Measurements from ENCODE around the gene BOD1L2.

BOD1L2 gene

DNA sequence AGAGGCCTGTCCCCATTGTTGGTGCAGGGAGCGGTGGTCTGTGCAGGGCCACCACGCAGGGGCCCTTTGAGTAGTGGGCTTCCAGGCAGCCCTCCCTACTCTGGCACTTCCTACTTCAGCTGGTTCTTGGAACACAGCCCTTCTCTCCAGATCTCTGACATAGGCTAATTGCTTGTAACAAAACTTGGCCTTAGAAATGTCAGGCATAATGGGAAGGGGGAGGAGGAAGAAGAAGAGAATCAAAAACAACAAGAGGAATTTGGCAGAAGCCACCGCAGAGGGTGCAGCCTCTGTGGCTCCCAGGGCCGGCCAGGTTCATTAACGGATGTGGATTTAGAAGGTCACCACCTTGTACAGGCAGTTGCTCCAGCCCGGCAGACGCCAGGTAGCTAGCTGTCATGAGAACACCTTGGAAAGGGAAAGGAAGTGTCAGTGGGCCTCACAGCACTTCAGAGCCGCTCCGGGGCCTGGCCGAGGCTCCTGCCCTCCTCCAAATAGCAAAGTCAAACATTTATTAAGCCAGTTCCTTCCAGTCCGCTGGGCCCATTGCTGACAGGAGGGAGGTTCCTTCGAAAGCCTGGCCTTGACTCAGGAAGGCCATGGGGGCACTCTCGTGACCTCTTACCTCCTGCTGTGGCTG is 7.4 kb downstream of the BOD1L2 start:
- Histone ChIP-seq H3K9ac (ENCODE audit: low read length) (no peak overlapping the region), H3K4me1 (ENCODE audit: insufficient read depth, low read length) (no peaks in the 10 kb centered on the region), H3K9me3 (ENCODE audit: low read length) (no peaks in the 10 kb centered on the region), H3K27ac (ENCODE audit: low read depth, low read length) (no peak overlapping the region), H3K4me3 (ENCODE audit: low read depth in 1 of 2, low read length in 2 of 2) (no peak overlapping the region), H3K27me3 (ENCODE audit: control insufficient read depth in 1 of 2, insufficient read depth in 2 of 2, low read length in 2 of 2) (peaks cover 0 to 7% of the 10 kb centered on the region in 2 donors), H3K36me3 (ENCODE audit: insufficient read depth, low read length) (no peaks in the 10 kb centered on the region)

DNA sequence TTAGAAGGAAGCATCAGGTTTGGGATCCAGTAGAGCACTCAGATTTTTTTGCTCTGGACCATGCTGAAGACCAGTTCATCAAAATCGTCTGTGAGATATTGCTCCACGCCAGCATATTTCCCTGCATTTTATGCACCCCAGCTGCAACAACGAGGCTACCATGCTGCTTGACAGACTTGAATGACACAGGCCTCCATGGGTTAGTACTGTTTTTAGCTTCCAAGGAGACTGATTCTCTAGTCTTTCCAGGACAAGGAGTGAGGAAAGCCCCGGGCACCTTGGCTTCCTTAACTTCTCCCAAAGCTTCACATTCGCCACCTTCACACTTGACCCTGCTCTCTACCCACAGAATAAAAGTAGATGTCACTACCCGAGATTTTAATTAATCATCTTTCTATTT is 17.5 kb downstream of the BOD1L2 start:
- no peaks in the 10 kb centered on the region for H3K36me3 ChIP-seq (ENCODE audit: insufficient read depth, low read length)
- H3K4me3 ChIP-seq (ENCODE audit: low read depth in 1 of 2, low read length in 2 of 2): no peak overlapping the region
- H3K27ac ChIP-seq (ENCODE audit: low read depth, low read length): no peak overlapping the region
- H3K27me3 ChIP-seq (ENCODE audit: control insufficient read depth in 1 of 2, insufficient read depth in 2 of 2, low read length in 2 of 2): no peaks in the 10 kb centered on the region
- no peaks in the 10 kb centered on the region for H3K4me1 ChIP-seq (ENCODE audit: insufficient read depth, low read length)
- H3K9me3 ChIP-seq (ENCODE audit: low read length): no peaks in the 10 kb centered on the region
- H3K9ac ChIP-seq (ENCODE audit: low read length): no peak overlapping the region

- Histone ChIP-seq H3K27me3 (ENCODE audit: control insufficient read depth in 1 of 2, insufficient read depth in 2 of 2, low read length in 2 of 2) (no peaks in the 10 kb centered on the region), H3K9ac (ENCODE audit: low read length) (no peak overlapping the region), H3K4me3 (ENCODE audit: low read depth in 1 of 2, low read length in 2 of 2) (no peak overlapping the region), H3K36me3 (ENCODE audit: insufficient read depth, low read length) (no peaks in the 10 kb centered on the region), H3K9me3 (ENCODE audit: low read length) (no peaks in the 10 kb centered on the region), H3K4me1 (ENCODE audit: insufficient read depth, low read length) (no peaks in the 10 kb centered on the region), H3K27ac (ENCODE audit: low read depth, low read length) (no peak overlapping the region)
These were observed 20.9 kb downstream of the BOD1L2 start for GRCh38 chr18:57167617-57168308.

- Histone ChIP-seq H3K4me3 (ENCODE audit: low read depth in 1 of 2, low read length in 2 of 2) (no peak overlapping the region), H3K27ac (ENCODE audit: low read depth, low read length) (no peak overlapping the region), H3K9ac (ENCODE audit: low read length) (no peak overlapping the region), H3K9me3 (ENCODE audit: low read length) (no peaks in the 10 kb centered on the region), H3K4me1 (ENCODE audit: insufficient read depth, low read length) (no peaks in the 10 kb centered on the region), H3K27me3 (ENCODE audit: control insufficient read depth in 1 of 2, insufficient read depth in 2 of 2, low read length in 2 of 2) (no peaks in the 10 kb centered on the region), H3K36me3 (ENCODE audit: insufficient read depth, low read length) (no peaks in the 10 kb centered on the region)
These were observed 24.1 kb downstream of the BOD1L2 start for GRCh38 chr18:57171026-57171425.

DNA sequence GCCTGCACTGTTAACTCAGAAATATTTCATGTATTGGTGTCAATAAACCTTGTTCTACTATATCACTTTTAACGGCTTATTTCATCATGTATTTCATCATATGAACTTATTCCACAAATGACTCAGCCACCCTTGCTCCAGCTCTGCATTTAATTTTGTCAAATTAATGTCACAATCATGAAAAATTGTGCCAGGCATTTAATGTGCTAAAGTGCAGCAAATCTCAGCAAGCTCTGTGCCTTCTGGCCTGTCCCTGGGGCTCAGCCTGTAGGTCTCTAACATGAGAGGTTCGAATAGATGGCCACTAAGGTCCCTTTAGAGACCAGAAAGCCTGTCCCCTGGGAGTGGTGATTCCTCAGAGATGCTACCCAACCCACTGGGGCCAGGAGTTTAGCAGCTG is 28.6 kb downstream of the BOD1L2 start:
- Histone ChIP-seq H3K9me3 (ENCODE audit: low read length) (no peaks in the 10 kb centered on the region), H3K4me1 (ENCODE audit: insufficient read depth, low read length) (no peaks in the 10 kb centered on the region), H3K9ac (ENCODE audit: low read length) (no peak overlapping the region), H3K27me3 (ENCODE audit: control insufficient read depth in 1 of 2, insufficient read depth in 2 of 2, low read length in 2 of 2) (no peaks in the 10 kb centered on the region), H3K36me3 (ENCODE audit: insufficient read depth, low read length) (no peaks in the 10 kb centered on the region), H3K4me3 (ENCODE audit: low read depth in 1 of 2, low read length in 2 of 2) (no peak overlapping the region), H3K27ac (ENCODE audit: low read depth, low read length) (no peak overlapping the region)

GRCh38 chr18:57185434-57185833 is 38.5 kb downstream of the BOD1L2 start:
- Histone ChIP-seq H3K36me3 (ENCODE audit: insufficient read depth, low read length) (no peaks in the 10 kb centered on the region), H3K27me3 (ENCODE audit: control insufficient read depth in 1 of 2, insufficient read depth in 2 of 2, low read length in 2 of 2) (no peaks in the 10 kb centered on the region), H3K4me3 (ENCODE audit: low read depth in 1 of 2, low read length in 2 of 2) (no peak overlapping the region)

GRCh38 chr18:57188851-57189557 is 42.1 kb downstream of the BOD1L2 start:
- Histone ChIP-seq H3K27me3 (ENCODE audit: control insufficient read depth in 1 of 2, insufficient read depth in 2 of 2, low read length in 2 of 2) (no peaks in the 10 kb centered on the region), H3K27ac (ENCODE audit: low read depth, low read length) (no peak overlapping the region), H3K36me3 (ENCODE audit: insufficient read depth, low read length) (no peaks in the 10 kb centered on the region), H3K9ac (ENCODE audit: low read length) (no peak overlapping the region), H3K4me1 (ENCODE audit: insufficient read depth, low read length) (no peaks in the 10 kb centered on the region), H3K9me3 (ENCODE audit: low read length) (peaks cover 5% of the 10 kb centered on the region), H3K4me3 (ENCODE audit: low read depth in 1 of 2, low read length in 2 of 2) (no peak overlapping the region)

More at GRCh38 chr18:57185434-57185833, 38.5 kb downstream of the BOD1L2 start:
- Histone ChIP-seq H3K9ac (ENCODE audit: low read length) (no peak overlapping the region), H3K27ac (ENCODE audit: low read depth, low read length) (no peak overlapping the region), H3K9me3 (ENCODE audit: low read length) (peaks cover 5% of the 10 kb centered on the region), H3K4me1 (ENCODE audit: insufficient read depth, low read length) (no peaks in the 10 kb centered on the region)

GRCh38 chr18:57190026-57190425 is 43.1 kb downstream of the BOD1L2 start:
- Histone ChIP-seq H3K36me3 (ENCODE audit: insufficient read depth, low read length) (no peaks in the 10 kb centered on the region), H3K4me1 (ENCODE audit: insufficient read depth, low read length) (no peaks in the 10 kb centered on the region), H3K27ac (ENCODE audit: low read depth, low read length) (no peak overlapping the region), H3K27me3 (ENCODE audit: control insufficient read depth in 1 of 2, insufficient read depth in 2 of 2, low read length in 2 of 2) (no peaks in the 10 kb centered on the region), H3K9ac (ENCODE audit: low read length) (no peak overlapping the region), H3K4me3 (ENCODE audit: low read depth in 1 of 2, low read length in 2 of 2) (no peak overlapping the region), H3K9me3 (ENCODE audit: low read length) (no peaks in the 10 kb centered on the region)

DNA sequence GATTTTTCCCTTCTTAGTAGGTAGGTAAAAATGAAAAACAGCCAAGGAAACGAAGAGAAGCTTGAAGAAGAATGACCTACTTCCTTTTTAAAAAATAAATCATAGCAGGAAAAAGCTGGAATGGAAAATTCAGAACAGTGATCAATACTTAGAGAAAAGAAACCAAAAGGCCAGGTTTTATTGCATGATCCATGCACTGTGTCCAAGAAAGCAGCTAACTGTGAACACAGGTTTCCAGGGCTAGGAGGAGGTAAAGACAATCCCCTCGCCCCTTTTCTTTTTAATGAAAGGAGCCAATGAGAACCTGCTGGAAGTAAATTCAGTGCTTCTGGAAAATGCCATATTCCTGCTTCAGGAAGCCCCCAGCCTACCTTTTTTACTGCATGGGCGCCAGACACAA is 47.2 kb downstream of the BOD1L2 start:
- Histone ChIP-seq H3K4me3 (ENCODE audit: low read depth in 1 of 2, low read length in 2 of 2) (no peak overlapping the region), H3K36me3 (ENCODE audit: insufficient read depth, low read length) (no peaks in the 10 kb centered on the region), H3K27ac (ENCODE audit: low read depth, low read length) (no peak overlapping the region), H3K4me1 (ENCODE audit: insufficient read depth, low read length) (no peaks in the 10 kb centered on the region), H3K9me3 (ENCODE audit: low read length) (no peaks in the 10 kb centered on the region), H3K9ac (ENCODE audit: low read length) (no peak overlapping the region), H3K27me3 (ENCODE audit: control insufficient read depth in 1 of 2, insufficient read depth in 2 of 2, low read length in 2 of 2) (no peaks in the 10 kb centered on the region)

- Histone ChIP-seq H3K4me3 (ENCODE audit: low read depth in 1 of 2, low read length in 2 of 2) (no peak overlapping the region), H3K27me3 (ENCODE audit: control insufficient read depth in 1 of 2, insufficient read depth in 2 of 2, low read length in 2 of 2) (no peaks in the 10 kb centered on the region), H3K9me3 (ENCODE audit: low read length) (no peaks in the 10 kb centered on the region), H3K4me1 (ENCODE audit: insufficient read depth, low read length) (no peaks in the 10 kb centered on the region), H3K27ac (ENCODE audit: low read depth, low read length) (no peak overlapping the region), H3K36me3 (ENCODE audit: insufficient read depth, low read length) (no peaks in the 10 kb centered on the region), H3K9ac (ENCODE audit: low read length) (no peak overlapping the region)
These were observed 47.7 kb downstream of the BOD1L2 start for GRCh38 chr18:57194622-57195021.

DNA sequence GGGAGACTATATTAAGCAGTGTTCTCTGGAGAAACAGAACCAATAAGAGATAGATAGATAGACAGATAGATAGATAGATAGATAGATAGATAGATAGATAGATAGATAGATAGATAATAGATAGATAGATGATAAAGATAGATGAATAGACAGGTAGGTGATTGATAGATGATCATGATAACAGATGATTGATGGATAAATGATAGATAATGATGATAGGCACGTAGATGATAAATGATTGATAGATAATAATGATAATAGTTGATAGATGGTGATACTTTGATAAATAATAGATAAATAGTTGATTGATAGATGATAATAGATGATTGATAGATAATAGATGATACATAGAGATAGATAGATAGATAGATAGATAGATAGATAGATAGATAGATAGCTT is 48.5 kb downstream of the BOD1L2 start:
- no peak overlapping the region for H3K4me3 ChIP-seq (ENCODE audit: low read depth in 1 of 2, low read length in 2 of 2)
- H3K27ac ChIP-seq (ENCODE audit: low read depth, low read length): no peak overlapping the region
- no peaks in the 10 kb centered on the region for H3K9me3 ChIP-seq (ENCODE audit: low read length)
- H3K27me3 ChIP-seq (ENCODE audit: control insufficient read depth in 1 of 2, insufficient read depth in 2 of 2, low read length in 2 of 2): no peaks in the 10 kb centered on the region
- H3K9ac ChIP-seq (ENCODE audit: low read length): no peak overlapping the region
- no peaks in the 10 kb centered on the region for H3K36me3 ChIP-seq (ENCODE audit: insufficient read depth, low read length)
- H3K4me1 ChIP-seq (ENCODE audit: insufficient read depth, low read length): no peaks in the 10 kb centered on the region

Measured in muscle layer of colon (tissue), 2 donors.